Tibial nerve (tissue), 4 donors: ENCODE data around the gene CEP250. TPM values are rescaled to one million over a fixed set of nuclear protein-coding genes. Genes with fewer than 3 reads are reported as not detected.

Source experiments
- DNase-seq, 2 donors: peaks; one replicate each; pipeline ENCODE4 v3.0.0-alpha.2; 2019; ENCODE audit warnings: low spot score in 2 of 2
- H3K27ac ChIP-seq, 4 donors: fragments of 200-600 bp; sonication (generic) in 3 of 4; one replicate each; pipeline ENCODE4 v1.5.1; 2017 to 2019; ENCODE audit warnings: mild to moderate bottlenecking in 1 of 4
- H3K27me3 ChIP-seq, 2 donors: fragments of 200-600 bp; sonication (generic) in 1 of 2; one replicate each; pipeline versions ENCODE4 v1.5.1 to v1.6.0; 2017 to 2019
- H3K36me3 ChIP-seq, 3 donors: fragments of 200-600 bp; sonication (generic); one replicate each; pipeline ENCODE4 v1.5.1; 2018 to 2019
- H3K4me1 ChIP-seq, 4 donors: fragments of 200-600 bp; sonication (generic) in 3 of 4; one replicate each; pipeline ENCODE4 v1.5.1; 2017 to 2019
- H3K4me3 ChIP-seq, 4 donors: fragments of 200-600 bp; sonication (generic) in 3 of 4; one replicate each; pipeline ENCODE4 v1.5.1; 2017 to 2019; ENCODE audit warnings: mild to moderate bottlenecking in 1 of 4, moderate library complexity in 1 of 4
- H3K9me3 ChIP-seq, 4 donors: fragments of 200-600 bp; sonication (generic) in 3 of 4; one replicate each; pipeline ENCODE4 v1.5.1; 2017 to 2019
- CTCF ChIP-seq, 5 experiments: fragments of 200-600 bp in 3 of 5; fragments of 450-650 bp in 2 of 5; sonication (generic) in 3 of 5; IDR thresholded peaks; one replicate each; pipeline ENCODE4 v1.5.1; 2016 to 2019; ENCODE audit warnings: antibody characterized with exemption in 5 of 5, mild to moderate bottlenecking in 3 of 5, moderate library complexity in 2 of 5
- EP300 ChIP-seq, 2 donors: sonication (generic); formaldehyde crosslinking; IDR thresholded peaks; one replicate each; pipeline ENCODE4 v1.6.1; 2017; ENCODE audit warnings: antibody characterized with exemption in 2 of 2, mild to moderate bottlenecking in 1 of 2
- POLR2A ChIP-seq, 2 donors: fragments of 450-650 bp; IDR thresholded peaks; one replicate each; pipeline ENCODE4 v1.6.1; 2017; ENCODE audit warnings: antibody characterized with exemption in 2 of 2, mild to moderate bottlenecking in 2 of 2, moderate library complexity in 2 of 2
- WGBS, 2 donors: methylation state at CpG; one replicate each; pipeline ENCODE4 v1.1.5; 2018; 5-methylcytosine and 5-hydroxymethylcytosine counted together
- total RNA-seq, 4 donors: library from RNA; depleted of rRNA; stranded (reverse); fragments of >200 nt; gene quantifications; one replicate each; pipeline ENCODE4 v1.1.0, GENCODE V29; 2016

Gene CEP250
- total RNA-seq, 4 donors from 2014 or later: 12.5 to 41.1 (median 29.9) TPM

- Histone ChIP-seq H3K27me3 (no peaks in the 10 kb centered on the region), H3K9me3 (no peaks in the 10 kb centered on the region), H3K36me3 (peaks cover 0 to 81% (median 0%) of the 10 kb centered on the region in 3 donors), H3K4me1 (peaks cover 0 to 19% (median 0%) of the 10 kb centered on the region in 4 donors), H3K27ac (peak overlapping the region in 2 of 4 donors; percentile 34 to 45), H3K4me3 (no peak overlapping the region)
- WGBS, 2 donors: 81 to 90% methylated on average over 6 of the region's 6 CpGs
- no peak for DNase-seq
- TF ChIP-seq CTCF (IDR thresholded peaks at IDR 0.05): no peak
- TF ChIP-seq POLR2A (IDR thresholded peaks at IDR 0.05): no peak
These were observed 11.5 kb downstream of the CEP250 start for GRCh38 chr20:35466856-35467255.

DNA sequence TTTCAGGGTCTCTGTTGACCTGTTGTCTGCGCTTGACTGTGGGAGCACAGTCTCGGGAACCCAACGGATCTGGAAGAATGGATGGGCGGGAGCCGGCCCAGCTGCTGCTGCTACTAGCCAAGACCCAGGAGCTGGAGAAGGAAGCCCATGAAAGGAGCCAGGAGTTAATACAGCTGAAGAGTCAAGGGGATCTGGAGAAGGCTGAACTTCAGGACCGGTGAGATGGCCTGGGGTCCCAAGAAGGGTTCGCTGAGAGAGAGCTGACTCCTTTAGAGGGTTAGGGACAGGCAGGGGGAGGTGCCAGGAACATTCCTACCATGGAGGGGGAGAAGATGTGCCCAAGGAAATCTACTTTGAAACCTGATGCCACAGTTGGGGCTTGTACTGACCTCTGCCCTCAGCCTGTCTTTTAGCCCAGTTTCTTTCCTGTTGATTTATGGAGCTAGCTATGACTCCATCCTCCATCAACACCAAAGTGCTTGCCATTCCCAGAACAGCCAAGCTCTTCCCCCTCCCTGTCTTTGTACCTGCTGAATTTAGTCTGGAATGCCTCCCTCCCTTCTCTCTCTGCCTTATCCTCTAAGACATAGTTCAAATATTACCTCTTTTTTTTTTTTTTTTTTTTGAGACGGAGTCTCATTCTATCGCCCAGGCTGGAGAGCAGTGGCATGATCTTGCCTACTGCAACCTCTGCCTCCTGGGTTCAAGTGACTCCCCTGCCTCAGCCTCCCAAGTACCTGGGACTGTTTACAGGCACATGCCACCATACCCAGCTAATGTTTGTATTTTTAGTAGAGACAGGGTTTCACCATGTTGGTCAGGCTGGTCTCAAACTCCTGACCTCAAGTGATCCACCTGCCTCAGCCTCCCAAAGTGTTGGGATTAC, 12.2 kb downstream of the CEP250 start:
- no peak overlapping the region for H3K4me3 ChIP-seq
- DNase-seq: no peak
- H3K9me3 ChIP-seq: no peaks in the 10 kb centered on the region
- peaks cover 0 to 19% (median 0%) of the 10 kb centered on the region in 4 donors for H3K4me1 ChIP-seq
- H3K27me3 ChIP-seq: no peaks in the 10 kb centered on the region
- H3K27ac ChIP-seq: peak overlapping the region in 2 of 4 donors; percentile 34 to 45
- 62 to 64% methylated on average over 9 of the region's 9 CpGs for WGBS, 2 donors
- TF ChIP-seq EP300 (IDR thresholded peaks at IDR 0.05) (peak in 1 of 2 donors; percentile 13), CTCF (IDR thresholded peaks at IDR 0.05) (no peak)
- peaks cover 0 to 81% (median under 1%) of the 10 kb centered on the region in 3 donors for H3K36me3 ChIP-seq

GRCh38 chr20:35468671-35469334, 13.4 kb downstream of the CEP250 start:
- H3K27ac ChIP-seq: no peak overlapping the region
- 76 to 77% methylated on average over 6 of the region's 6 CpGs for WGBS, 2 donors
- H3K36me3 ChIP-seq: peaks cover 3 to 86% (median 4%) of the 10 kb centered on the region in 3 donors
- no peak for TF ChIP-seq CTCF (IDR thresholded peaks at IDR 0.05)
- TF ChIP-seq EP300 (IDR thresholded peaks at IDR 0.05): no peak
- TF ChIP-seq POLR2A (IDR thresholded peaks at IDR 0.05): no peak
- H3K4me3 ChIP-seq: no peak overlapping the region
- no peaks in the 10 kb centered on the region for H3K9me3 ChIP-seq
- peaks cover 0 to 19% (median 0%) of the 10 kb centered on the region in 4 donors for H3K4me1 ChIP-seq
- no peaks in the 10 kb centered on the region for H3K27me3 ChIP-seq
- no peak for DNase-seq

GRCh38 chr20:35472209-35472608, 16.8 kb downstream of the CEP250 start:
- 84 to 87% methylated on average over 3 of the region's 3 CpGs for WGBS, 2 donors
- no peak for TF ChIP-seq CTCF (IDR thresholded peaks at IDR 0.05)
- no peak for TF ChIP-seq EP300 (IDR thresholded peaks at IDR 0.05)
- TF ChIP-seq POLR2A (IDR thresholded peaks at IDR 0.05): no peak
- H3K27ac ChIP-seq: no peak overlapping the region
- H3K9me3 ChIP-seq: no peaks in the 10 kb centered on the region
- no peak for DNase-seq
- H3K27me3 ChIP-seq: no peaks in the 10 kb centered on the region
- H3K4me1 ChIP-seq: peaks cover 0 to 6% (median 0%) of the 10 kb centered on the region in 4 donors
- peaks cover 3 to 99% (median 4%) of the 10 kb centered on the region in 3 donors for H3K36me3 ChIP-seq
- no peak overlapping the region for H3K4me3 ChIP-seq

- no peak for TF ChIP-seq EP300 (IDR thresholded peaks at IDR 0.05)
- no peak for TF ChIP-seq POLR2A (IDR thresholded peaks at IDR 0.05)
- no peak for TF ChIP-seq CTCF (IDR thresholded peaks at IDR 0.05)
- Histone ChIP-seq H3K9me3 (no peaks in the 10 kb centered on the region), H3K4me3 (no peak overlapping the region), H3K36me3 (peaks cover 4 to 99% (median 12%) of the 10 kb centered on the region in 3 donors), H3K27me3 (no peaks in the 10 kb centered on the region), H3K4me1 (no peaks in the 10 kb centered on the region), H3K27ac (no peak overlapping the region)
- WGBS, 2 donors: 83 to 86% methylated on average over 8 of the region's 8 CpGs
- DNase-seq: no peak
These were observed 18.3 kb downstream of the CEP250 start for GRCh38 chr20:35473684-35474083.
